Bronchial epithelial cell (primary cell): ENCODE measurements around the gene ZNF652. TPM values are rescaled to one million over a fixed set of nuclear protein-coding genes. Genes with fewer than 3 reads are reported as not detected.

ENCODE experiments used
- DNase-seq: peaks from one replicate; pipeline ENCODE4 v3.0.0-alpha.2; 2010; ENCODE audit warnings: low read depth
- FAIRE-seq: peaks from 2 replicates; lab custom pipeline; 2011; peaks lifted over from hg19 to GRCh38; lab: Jason Lieb, UNC
- H3K27me3 ChIP-seq: 2 replicates; pipeline ENCODE4 v1.5.1; 2011; ENCODE audit warnings: low read length; ENCODE audit not compliant: control insufficient read depth, insufficient read depth
- H3K36me3 ChIP-seq: 2 replicates; pipeline ENCODE4 v1.5.1; 2011; ENCODE audit warnings: low read length; ENCODE audit not compliant: control insufficient read depth, insufficient read depth
- H3K4me3 ChIP-seq: 2 replicates; pipeline ENCODE4 v1.5.1; 2011; ENCODE audit warnings: mild to moderate bottlenecking, low read depth, low read length, control low read depth
- total RNA-seq: library from RNA; depleted of rRNA; stranded (reverse); fragments of >200 nt; gene quantifications from 2 replicates; pipeline ENCODE4 v1.2.1, GENCODE V29; 2014
- TF ChIP-seq, protein P1 (sequence below): IDR thresholded peaks from 2 replicates; pipeline ENCODE4 v1.5.1; 2011; ENCODE audit warnings: mild to moderate bottlenecking, moderate library complexity, low read length, control low read depth, inconsistent platforms; ENCODE audit not compliant: insufficient read depth, severe bottlenecking

Gene ZNF652
- total RNA-seq, 1 donor from 2014 or later, result 5.3 TPM

DNA sequence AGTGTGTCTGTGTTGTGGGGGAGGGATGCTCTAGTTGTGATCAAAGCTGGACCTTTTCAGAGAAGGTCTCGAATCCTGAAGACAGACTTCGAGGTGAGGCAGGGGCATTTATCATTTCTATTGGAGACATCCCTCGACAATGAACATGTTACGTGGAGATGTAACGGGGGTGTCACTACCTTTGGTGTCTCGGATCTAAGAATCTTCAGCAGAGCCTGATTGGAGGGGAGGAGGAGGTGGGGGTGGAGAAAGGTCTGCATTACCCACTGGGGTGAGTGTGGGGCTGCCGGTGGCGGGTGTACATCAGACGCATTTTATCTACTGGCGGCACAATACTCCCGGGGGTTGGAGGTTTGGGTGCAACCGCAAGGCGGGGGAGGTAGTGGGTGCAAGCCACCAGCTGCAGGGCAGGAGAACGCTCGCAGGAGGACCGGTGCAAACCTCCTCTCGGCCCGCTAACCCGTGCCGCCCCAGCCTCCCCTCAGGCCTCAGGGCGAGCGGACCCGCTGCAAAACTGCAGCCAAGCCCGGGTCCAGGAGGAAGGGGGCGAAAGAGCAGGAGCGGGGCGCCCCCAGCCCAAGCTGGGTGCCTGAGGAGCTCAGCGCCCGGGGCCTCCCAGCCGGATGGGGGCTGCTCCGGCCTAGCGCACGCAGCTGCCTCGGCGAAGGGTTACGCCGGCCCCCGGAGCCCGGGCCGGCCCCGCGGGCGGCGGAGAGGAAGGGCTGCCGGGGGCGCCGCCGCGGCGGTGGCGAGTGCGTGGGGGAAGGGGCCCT lies 735 bp downstream of the ZNF652 start:
- TF ChIP-seq, protein P1, sequence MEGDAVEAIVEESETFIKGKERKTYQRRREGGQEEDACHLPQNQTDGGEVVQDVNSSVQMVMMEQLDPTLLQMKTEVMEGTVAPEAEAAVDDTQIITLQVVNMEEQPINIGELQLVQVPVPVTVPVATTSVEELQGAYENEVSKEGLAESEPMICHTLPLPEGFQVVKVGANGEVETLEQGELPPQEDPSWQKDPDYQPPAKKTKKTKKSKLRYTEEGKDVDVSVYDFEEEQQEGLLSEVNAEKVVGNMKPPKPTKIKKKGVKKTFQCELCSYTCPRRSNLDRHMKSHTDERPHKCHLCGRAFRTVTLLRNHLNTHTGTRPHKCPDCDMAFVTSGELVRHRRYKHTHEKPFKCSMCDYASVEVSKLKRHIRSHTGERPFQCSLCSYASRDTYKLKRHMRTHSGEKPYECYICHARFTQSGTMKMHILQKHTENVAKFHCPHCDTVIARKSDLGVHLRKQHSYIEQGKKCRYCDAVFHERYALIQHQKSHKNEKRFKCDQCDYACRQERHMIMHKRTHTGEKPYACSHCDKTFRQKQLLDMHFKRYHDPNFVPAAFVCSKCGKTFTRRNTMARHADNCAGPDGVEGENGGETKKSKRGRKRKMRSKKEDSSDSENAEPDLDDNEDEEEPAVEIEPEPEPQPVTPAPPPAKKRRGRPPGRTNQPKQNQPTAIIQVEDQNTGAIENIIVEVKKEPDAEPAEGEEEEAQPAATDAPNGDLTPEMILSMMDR, result no peak
- H3K36me3 ChIP-seq, result no peaks in the 10 kb centered on the region
- FAIRE-seq (no peak), DNase-seq (peak; percentile 58)
- H3K4me3 ChIP-seq, result peak overlapping the region; percentile 83
- H3K27me3 ChIP-seq, result no peaks in the 10 kb centered on the region

- Histone ChIP-seq H3K27me3 (no peaks in the 10 kb centered on the region), H3K36me3 (no peaks in the 10 kb centered on the region), H3K4me3 (peak overlapping the region; percentile 83)
- TF ChIP-seq, protein P1, result no peak
- FAIRE-seq (no peak), DNase-seq (no peak)
Measured at GRCh38 chr17:49360796-49361128, 1.3 kb downstream of the ZNF652 start.

DNA sequence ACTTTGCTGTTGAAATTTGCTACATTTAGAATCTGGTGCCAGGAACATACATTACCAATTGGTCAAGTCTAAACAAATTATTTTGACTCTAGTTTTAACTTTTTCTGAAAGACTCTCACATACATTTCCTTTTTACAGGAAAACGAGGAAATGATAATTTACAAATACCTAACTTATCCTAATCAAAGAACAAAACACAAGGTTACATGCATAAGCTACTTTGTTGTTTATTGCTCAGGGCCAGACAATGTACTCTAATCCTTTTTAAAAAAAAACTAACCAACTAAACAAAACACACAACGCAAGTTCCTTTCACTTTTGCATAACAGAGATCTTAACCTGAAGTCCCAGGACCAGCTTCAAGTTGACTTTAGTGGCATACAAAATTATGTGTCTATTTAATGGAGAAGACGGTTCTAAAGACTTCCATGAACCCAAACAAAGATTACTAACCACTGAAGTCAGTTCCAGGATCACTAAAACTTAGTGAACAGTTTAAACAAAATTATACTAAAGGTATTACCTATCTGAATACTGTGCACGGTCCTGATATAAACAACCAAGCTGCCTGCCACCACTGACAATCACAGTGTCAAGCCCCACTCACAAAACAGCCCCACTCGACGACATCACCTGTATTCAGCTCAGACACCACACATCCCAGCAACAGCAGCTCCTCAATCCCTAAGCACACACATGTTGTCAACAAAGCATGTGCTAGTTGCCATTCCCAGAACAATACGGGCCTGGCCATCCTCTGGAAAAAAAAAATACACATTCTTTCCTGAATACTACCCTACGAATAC lies 1.9 kb downstream of the ZNF652 start:
- Histone ChIP-seq H3K36me3 (no peaks in the 10 kb centered on the region), H3K4me3 (peak overlapping the region; percentile 83), H3K27me3 (no peaks in the 10 kb centered on the region)
- TF ChIP-seq, protein P1, result no peak
- FAIRE-seq (no peak), DNase-seq (no peak)

DNA sequence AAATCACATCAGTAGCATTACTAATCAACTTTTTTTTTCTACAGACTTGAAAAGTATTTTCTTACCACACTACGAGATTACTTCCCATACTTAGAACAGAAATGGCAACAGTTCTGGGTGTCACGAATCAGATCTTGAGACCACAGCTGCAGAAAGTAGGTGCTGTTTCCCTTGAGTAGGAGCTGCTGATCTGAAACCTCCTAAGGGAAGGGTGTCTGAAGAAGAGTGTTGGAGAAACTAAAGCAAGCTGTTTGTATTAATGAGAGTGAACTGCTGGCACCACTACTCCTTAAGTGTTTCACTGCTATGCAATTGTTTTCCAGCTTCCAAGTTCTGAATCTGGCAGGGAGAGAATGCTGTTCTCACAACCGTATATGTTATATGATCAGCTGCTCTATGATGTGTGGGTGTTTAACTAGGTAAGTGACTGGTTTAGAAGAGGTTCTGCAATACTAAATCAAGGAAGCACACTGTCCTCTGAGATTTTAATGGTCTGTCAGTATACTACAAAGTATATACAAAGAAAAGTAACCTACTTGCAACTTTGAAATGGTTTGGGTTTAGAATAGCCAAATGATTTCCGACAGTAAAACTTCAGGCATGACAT lies 3.3 kb downstream of the ZNF652 start:
- FAIRE-seq (no peak), DNase-seq (no peak)
- Histone ChIP-seq H3K4me3 (no peak overlapping the region), H3K27me3 (no peaks in the 10 kb centered on the region), H3K36me3 (no peaks in the 10 kb centered on the region)
- TF ChIP-seq, protein P1, result no peak

DNA sequence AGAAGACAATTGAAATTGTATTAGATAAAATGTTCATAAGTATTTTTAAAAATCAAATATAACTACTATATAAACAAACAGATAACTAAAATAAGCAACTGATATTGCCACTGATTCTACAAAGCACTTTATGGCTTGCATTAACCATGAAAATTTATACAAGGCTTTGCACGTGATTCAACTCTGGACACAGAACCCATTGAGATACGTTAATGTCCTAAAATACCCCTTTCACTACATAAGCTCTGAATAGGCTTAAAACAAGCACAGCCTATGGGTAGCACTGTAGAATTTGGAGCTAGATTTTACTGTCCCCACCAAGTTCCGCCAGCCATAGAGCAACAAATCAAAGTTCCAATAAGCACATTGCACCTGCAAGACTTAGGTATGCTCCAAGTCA lies 4.5 kb downstream of the ZNF652 start:
- no peaks in the 10 kb centered on the region for H3K27me3 ChIP-seq
- FAIRE-seq (no peak), DNase-seq (no peak)
- H3K36me3 ChIP-seq, result no peaks in the 10 kb centered on the region
- TF ChIP-seq, protein P1, result no peak
- H3K4me3 ChIP-seq, result no peak overlapping the region
